NCI-H345 treated with DMSO at 0.1 percent for 48 hours (cell line): ENCODE measurements around the gene CR1.
A peak's percentile ranks its signal among the peaks of the same experiment; 100 is the strongest.
"Not testable (repeated sequence)": the region's sequence is repeated elsewhere in the genome, so short reads cannot be mapped to it uniquely, and the experiment has no call there.

Experiments used
- DNase-seq: peaks from one replicate; lab custom pipeline; 2025; ENCODE audit not compliant: unreplicated experiment; lab: John Stamatoyannopoulos, UW

The CR1 gene

DNA sequence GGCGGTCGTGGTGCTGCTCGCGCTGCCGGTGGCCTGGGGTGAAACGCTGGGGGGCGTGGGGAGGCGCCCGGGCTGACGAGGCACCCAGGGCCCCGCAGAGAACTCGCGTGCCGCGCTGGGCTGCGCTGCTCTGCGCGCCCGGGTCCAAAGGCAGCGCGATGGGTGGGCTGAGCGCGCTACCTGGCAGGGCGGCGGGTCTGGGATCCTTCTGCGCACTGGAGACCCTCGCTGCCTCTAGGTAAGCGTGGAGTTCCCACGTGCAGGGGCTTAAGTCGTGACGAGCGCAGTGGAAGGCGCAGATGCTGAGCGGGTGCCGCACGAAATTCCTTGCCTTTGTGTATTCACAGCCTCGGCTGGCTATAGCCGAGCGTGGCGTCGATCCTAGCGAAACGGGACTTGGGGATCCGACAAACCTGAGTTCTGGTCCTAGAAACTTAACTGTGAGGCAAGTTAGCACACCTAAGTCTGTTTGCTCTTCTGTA lies 173.6 kb downstream of the CR1 start:
- DNase-seq, result no peak

DNA sequence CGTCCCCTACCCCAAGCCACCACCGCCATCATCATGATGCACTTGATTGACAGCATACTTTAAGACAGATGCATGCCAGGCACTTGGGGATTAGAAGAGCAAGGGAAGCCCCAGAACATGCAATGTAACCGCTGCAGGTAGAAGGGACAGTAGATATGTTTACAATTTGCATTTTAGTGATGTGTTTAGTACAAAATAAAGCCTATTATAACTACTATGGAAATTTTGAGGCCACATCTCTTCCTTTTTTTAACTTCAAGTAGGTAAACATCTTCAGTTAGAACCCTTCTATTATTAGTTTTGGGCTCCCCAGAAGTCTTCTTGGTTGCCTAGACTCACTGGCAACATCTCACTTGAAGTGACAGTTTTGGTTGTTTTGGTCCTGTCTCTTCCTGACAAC lies 174.2 kb downstream of the CR1 start:
- DNase-seq, result no peak

DNA sequence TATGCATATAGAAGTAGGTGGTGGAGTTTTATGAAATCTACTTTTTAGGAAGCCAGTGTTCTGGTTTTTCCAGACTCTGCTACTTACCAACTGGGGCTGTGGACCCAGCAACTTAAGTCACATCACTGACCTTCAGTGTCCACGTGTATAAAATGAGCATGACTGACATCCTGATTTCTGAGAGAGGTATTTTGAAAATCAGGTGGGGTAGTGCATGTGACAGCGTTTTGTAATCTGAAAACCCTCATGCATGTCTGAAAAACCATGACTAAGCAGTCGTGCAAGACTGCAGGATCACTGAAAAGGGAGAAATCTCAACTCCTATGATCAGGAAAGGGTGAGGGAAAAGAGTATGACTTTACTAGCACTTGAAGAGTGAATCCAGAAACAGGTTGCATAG lies 175.0 kb downstream of the CR1 start:
- no peak for DNase-seq

GRCh38 chr1:207672522-207673130 lies 176.7 kb downstream of the CR1 start:
- DNase-seq, result peak; percentile 76

- no peak for DNase-seq
Measured at GRCh38 chr1:207673399-207673798, 177.4 kb downstream of the CR1 start.

GRCh38 chr1:207676153-207676552 lies 180.2 kb downstream of the CR1 start:
- DNase-seq, result no peak

DNA sequence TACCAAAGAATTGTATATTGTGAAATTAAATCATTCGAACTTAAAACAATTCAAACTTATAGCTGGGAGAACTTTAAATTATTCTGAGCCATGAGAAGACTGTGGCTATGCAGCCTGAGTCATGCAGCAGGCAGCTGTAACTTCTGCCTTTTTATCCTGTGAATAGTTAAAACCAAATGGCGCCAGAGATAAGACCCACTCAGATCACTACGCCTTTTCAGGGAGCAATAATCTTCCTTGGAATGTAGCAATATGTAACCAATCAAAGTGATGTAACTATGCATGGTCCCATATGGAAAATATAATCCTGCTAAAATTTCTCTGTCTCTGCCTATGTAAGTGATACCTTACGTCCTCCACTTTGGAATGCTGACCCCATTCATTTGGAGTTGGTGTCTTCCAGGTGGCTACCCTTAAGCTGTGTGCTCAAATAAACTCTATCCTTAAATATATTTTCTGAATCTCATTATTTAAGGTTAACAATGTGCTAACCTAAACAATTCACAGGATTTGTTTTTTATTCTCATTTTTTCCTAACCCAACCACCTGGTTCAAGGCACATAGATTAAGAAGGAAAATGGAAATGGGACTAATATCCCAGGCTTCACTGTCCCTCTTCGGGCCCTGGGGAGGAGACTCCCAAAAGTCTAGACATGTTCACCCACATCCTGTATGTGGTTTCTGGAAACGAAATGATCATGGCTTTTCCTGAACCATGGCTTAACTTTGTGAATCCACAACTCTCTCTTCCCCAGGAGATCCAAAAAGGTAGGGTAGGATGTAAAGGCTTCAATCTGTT lies 184.8 kb downstream of the CR1 start:
- not testable (repeated sequence) for DNase-seq

- not testable (repeated sequence) for DNase-seq
Measured at GRCh38 chr1:207682872-207683434, 187.0 kb downstream of the CR1 start.

- DNase-seq, result not testable (repeated sequence)
Measured at GRCh38 chr1:207690551-207690950, 194.6 kb downstream of the CR1 start.

DNA sequence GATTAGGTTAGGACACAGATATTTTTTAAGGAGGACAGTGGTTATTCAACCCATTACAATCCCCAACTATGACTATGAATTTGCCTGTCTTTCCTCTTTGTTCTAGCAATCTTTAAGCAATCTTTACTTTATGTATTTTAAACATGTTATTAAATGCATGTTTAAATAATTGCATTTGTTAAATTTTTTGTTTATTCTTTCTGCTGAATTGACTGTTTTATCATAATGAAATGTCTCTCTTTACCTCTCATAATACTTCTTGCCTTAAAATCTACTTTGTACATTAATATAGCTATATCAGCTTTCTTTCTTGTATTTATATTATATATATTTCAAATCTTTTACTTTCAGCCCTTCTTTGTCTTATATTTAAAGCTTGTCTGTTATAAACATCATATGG lies 195.1 kb downstream of the CR1 start:
- DNase-seq, result no peak
